ENCODE results near the gene MYH14. TPM values are rescaled to one million over a fixed set of nuclear protein-coding genes. Genes with fewer than 3 reads are reported as not detected.

Gene MYH14
- total and polyA plus RNA-seq, 2 of the 8 experiments (the other 6 are each of a cell fraction or from before 2014, with no cell fraction given), result 17.3 to 28.6 TPM

- Histone ChIP-seq H2AFZ (ENCODE audit: low read length) (no peak overlapping the region), H3K23ac (ENCODE audit: insufficient read length) (no peak overlapping the region), H2BK120ac (replicated peaks; ENCODE audit: low read depth, low read length) (no peak overlapping the region), H2AK5ac (ENCODE audit: low read depth, low read length) (no peak overlapping the region), H3K14ac (ENCODE audit: insufficient read length) (no peak overlapping the region), H3K56ac (replicated peaks; ENCODE audit: insufficient read length, low read depth, low read length) (no peak overlapping the region), H2BK5ac (ENCODE audit: low read depth, low read length) (no peak overlapping the region), H4K5ac (ENCODE audit: insufficient read length, low read depth, low read length) (no peak overlapping the region), H3K4me3 (ENCODE audit: extremely low read depth in 1 of 4, insufficient read depth in 2 of 4, low read depth in 3 of 4, low read length in 4 of 4) (no peak overlapping the region), H4K8ac (ENCODE audit: extremely low read depth, insufficient read depth, low read length) (no peak overlapping the region), H3K79me2 (ENCODE audit: control insufficient read depth in 1 of 2, insufficient read depth in 2 of 2, low read length in 2 of 2) (no peaks in the 10 kb centered on the region), H3K27ac (ENCODE audit: low read depth, low read length) (no peak overlapping the region), H3K9me3 (ENCODE audit: insufficient read depth in 2 of 2, low read depth in 1 of 2, low read length in 1 of 2) (peaks cover 0 to 17% of the 10 kb centered on the region in 2 experiments; a peak in 2 of 4 replicates), H3K9ac (replicated peaks in 1 of 4; ENCODE audit: extremely low read depth in 1 of 4, low read depth in 3 of 4, low read length in 3 of 4) (no peak overlapping the region), H3K4me1 (replicated peaks in 1 of 4; ENCODE audit: control insufficient read depth in 3 of 4, insufficient read depth in 4 of 4, low read length in 3 of 4) (peaks cover 0 to 3% (median 0%) of the 10 kb centered on the region in 4 experiments; a peak in 1 of 7 replicates), H3K18ac (ENCODE audit: extremely low read depth, low read length) (no peak overlapping the region), H2BK20ac (ENCODE audit: low read length) (no peak overlapping the region), H2BK15ac (ENCODE audit: low read length) (no peak overlapping the region), H3K27me3 (replicated peaks in 1 of 4; ENCODE audit: control insufficient read depth in 3 of 4, extremely low read depth in 1 of 4, insufficient read depth in 3 of 4, low read length in 3 of 4) (no peaks in the 10 kb centered on the region), H4K91ac (replicated peaks; ENCODE audit: insufficient read length, low read length) (no peak overlapping the region), H3K4ac (replicated peaks; ENCODE audit: insufficient read length, low read depth, low read length) (no peak overlapping the region), H4K20me1 (replicated peaks in 1 of 2; ENCODE audit: control insufficient read depth in 1 of 2, insufficient read depth in 2 of 2, low read length in 2 of 2) (no peaks in the 10 kb centered on the region), H3K79me1 (ENCODE audit: low read depth, low read length) (no peaks in the 10 kb centered on the region), H3K4me2 (ENCODE audit: insufficient read depth in 1 of 2, low read depth in 2 of 2, low read length in 2 of 2) (no peak overlapping the region), H3K23me2 (ENCODE audit: low read depth, low read length) (no peaks in the 10 kb centered on the region), H3K36me3 (ENCODE audit: control insufficient read depth in 2 of 4, insufficient read depth in 4 of 4, low read length in 3 of 4) (no peaks in the 10 kb centered on the region), H2BK12ac (ENCODE audit: low read depth, low read length) (no peak overlapping the region)
- no peak for DNase-seq (ENCODE audit: low read depth in 1 of 2, low spot score in 2 of 2)
- POLR2A ChIA-PET (ENCODE audit: partially characterized antibody), result no interaction called here
- 0 out of 2 replicates have a peak, but pooled peaks have one; percentile 39 for TF ChIP-seq USF2 (IDR thresholded peaks at IDR 0.05; ENCODE audit: low read length)
- no peak for TF ChIP-seq RXRA (IDR thresholded peaks at IDR 0.05; ENCODE audit: insufficient read depth, low read depth, low read length)
- no peak for FAIRE-seq
- CTCF ChIA-PET (ENCODE audit: partially characterized antibody), result interaction anchor here (1.0 kb wide), 1 partner anchor 101 kb away, joined by 3 read pairs; no protein-coding TSS in a partner anchor
Observed at GRCh38 chr19:50158577-50158976, 44.8 kb upstream of the MYH14 start.
